ENCODE measurements around the gene GPR162. TPM values are rescaled to one million over a fixed set of nuclear protein-coding genes. Genes with fewer than 3 reads are reported as not detected.
"Not testable (repeated sequence)": the region's sequence is repeated elsewhere in the genome, so short reads cannot be mapped to it uniquely, and the experiment has no call there.

The GPR162 gene
- total RNA-seq, 1 donor from 2014 or later: 1.2 TPM

DNA sequence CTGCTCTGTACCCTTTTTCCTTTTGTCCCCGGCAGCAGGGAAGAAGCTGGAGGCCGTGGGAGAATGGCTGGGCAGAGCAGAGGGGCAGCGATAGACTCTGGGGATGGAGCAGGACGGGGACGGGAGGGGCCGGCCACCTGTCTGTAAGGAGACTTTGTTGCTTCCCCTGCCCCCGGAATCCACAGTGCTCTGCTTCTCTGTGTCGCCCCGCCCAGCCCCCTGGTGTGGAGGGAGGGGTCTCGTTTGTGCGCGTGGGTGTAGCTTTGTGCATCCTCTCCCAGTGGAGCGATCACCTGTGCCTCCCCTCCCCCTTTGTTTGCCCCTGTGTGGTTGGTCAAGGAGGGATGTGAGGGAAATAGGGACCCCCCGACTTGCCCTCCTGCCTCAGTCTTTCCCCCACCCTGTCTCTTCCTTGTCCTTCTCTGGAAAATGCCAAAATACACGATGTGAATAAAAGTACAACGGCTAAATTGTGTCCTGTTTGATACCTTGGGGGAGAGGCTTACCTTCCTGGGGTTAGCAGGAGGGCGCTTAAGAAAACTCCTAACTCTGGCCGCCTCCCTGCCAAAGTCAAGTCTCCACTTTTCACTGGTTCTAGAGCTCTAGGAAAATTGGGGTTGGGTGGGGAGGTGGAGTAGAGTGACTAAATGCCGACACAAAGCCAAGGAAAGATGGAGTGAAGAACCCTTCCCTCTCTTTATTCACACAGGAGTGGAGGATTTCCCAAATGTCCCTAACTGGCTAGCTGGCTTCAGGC, 44.7 kb downstream of the GPR162 start:
- DNase-seq (ENCODE audit: low read depth): no peak
- TF ChIP-seq, protein P1, sequence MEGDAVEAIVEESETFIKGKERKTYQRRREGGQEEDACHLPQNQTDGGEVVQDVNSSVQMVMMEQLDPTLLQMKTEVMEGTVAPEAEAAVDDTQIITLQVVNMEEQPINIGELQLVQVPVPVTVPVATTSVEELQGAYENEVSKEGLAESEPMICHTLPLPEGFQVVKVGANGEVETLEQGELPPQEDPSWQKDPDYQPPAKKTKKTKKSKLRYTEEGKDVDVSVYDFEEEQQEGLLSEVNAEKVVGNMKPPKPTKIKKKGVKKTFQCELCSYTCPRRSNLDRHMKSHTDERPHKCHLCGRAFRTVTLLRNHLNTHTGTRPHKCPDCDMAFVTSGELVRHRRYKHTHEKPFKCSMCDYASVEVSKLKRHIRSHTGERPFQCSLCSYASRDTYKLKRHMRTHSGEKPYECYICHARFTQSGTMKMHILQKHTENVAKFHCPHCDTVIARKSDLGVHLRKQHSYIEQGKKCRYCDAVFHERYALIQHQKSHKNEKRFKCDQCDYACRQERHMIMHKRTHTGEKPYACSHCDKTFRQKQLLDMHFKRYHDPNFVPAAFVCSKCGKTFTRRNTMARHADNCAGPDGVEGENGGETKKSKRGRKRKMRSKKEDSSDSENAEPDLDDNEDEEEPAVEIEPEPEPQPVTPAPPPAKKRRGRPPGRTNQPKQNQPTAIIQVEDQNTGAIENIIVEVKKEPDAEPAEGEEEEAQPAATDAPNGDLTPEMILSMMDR (conservative IDR thresholded peaks at IDR 0.05; ENCODE audit: low read depth, low read length): no peak
- H3K4me3 ChIP-seq (ENCODE audit: low read depth, low read length): peak overlapping the region; percentile 89

DNA sequence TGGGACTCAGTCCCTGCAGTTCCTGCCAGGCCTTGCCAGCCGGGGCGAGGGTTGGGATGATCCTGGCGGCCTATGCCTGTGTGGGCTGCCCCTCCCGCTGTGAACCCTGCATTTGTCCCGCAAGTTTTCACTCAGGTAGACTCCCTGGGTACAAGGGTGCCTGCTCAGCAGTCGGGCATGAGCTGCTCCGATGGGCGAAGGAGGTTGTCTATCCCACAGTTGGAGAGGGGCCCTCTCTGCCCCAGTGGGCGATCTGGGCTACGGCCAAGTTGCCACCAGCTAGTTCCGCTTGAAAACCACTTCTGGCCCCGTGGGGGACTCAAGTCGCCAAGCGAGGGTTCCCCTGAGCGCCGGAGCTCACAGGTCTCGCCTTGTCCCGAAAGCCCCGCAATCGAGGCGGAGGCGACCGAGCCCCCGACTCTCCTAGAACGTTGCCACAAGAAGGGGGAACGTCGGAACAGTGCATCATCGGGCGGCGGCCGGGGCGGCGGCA, 45.3 kb downstream of the GPR162 start:
- H3K4me3 ChIP-seq (ENCODE audit: low read depth, low read length): peak overlapping the region; percentile 89
- TF ChIP-seq, protein P1 (conservative IDR thresholded peaks at IDR 0.05; ENCODE audit: low read depth, low read length): no peak
- DNase-seq (ENCODE audit: low read depth): no peak

DNA sequence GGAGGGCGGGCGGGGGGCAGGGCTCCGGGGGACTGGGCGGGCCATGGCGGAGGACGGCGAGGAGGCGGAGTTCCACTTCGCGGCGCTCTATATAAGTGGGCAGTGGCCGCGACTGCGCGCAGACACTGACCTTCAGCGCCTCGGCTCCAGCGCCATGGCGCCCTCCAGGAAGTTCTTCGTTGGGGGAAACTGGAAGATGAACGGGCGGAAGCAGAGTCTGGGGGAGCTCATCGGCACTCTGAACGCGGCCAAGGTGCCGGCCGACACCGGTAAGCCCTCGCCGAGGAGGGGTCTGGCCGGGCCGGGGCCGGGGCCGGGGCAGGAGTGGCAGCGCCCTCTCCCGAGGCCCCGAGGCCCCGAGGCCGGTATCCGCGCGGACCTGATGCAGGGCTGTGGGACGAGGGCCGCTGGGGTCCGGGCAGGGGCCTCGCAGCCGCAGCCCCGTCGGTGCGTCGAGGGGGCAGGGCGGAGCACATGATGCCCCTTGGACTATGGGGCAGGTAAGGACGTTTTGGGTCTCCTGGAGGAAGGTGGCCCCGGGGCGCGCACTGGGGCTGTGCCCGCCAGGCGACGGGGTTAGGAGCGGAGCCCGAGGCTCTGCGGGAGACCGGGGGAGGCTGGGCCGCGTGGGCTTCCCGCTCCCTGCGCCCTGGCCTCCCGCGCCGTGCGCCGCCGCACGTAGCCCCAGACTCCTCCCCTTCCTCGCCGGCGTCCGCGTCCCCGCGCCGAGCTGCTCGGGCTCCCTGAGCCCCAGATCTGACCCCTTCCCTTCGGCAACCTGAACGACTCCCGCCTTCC, 46.0 kb downstream of the GPR162 start, which contains the start of gene TPI1:
Gene TPI1, plus strand, starts transcription at position 119 of the 798 bp plus-strand sequence. Its CDS starts 36 bp downstream, at position 155.
- DNase-seq (ENCODE audit: low read depth): no peak
- TF ChIP-seq, protein P1 (conservative IDR thresholded peaks at IDR 0.05; ENCODE audit: low read depth, low read length): no peak
- peak within 1 kb of the TSS; percentile 89 for H3K4me3 ChIP-seq (ENCODE audit: low read depth, low read length)

DNA sequence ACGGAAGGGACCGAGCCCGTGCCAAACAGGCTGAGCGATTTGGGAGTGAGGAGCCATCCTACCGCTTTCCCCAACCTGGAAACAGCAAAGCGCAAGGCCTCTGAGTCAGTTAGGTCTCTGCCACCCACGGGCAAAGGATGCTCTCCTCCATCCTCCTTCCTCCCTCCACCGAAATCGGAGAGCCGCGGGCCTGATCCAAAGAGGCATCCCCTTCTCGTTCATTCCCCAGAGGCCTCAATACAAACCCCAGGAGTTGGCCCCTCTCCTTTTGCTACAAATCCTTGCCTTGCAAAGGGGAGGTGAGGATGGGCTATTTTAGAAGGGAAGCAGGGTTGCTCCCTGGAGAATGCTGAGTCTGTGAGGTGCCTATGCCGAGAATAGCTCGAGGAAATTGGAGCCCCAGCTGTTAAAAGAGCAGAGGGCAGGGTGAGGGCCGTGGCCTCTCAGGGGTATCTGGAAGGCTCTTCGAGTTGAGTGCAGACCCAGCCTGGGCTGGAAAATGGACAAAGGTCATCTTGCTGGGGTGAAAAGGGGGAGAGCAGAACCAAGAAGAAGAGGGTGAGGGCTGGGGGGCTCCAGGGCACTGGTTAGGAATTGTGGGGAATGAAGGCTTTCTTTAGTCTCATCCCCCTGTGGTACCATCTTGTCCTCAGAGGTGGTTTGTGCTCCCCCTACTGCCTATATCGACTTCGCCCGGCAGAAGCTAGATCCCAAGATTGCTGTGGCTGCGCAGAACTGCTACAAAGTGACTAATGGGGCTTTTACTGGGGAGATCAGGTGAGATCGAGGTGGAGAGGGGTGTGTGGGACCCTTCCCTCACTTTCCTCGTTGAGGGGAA, 46.8 kb downstream of the GPR162 start:
- DNase-seq (ENCODE audit: low read depth): no peak
- TF ChIP-seq, protein P1 (conservative IDR thresholded peaks at IDR 0.05; ENCODE audit: low read depth, low read length): peak; percentile 32
- peak overlapping the region; percentile 89 for H3K4me3 ChIP-seq (ENCODE audit: low read depth, low read length)

DNA sequence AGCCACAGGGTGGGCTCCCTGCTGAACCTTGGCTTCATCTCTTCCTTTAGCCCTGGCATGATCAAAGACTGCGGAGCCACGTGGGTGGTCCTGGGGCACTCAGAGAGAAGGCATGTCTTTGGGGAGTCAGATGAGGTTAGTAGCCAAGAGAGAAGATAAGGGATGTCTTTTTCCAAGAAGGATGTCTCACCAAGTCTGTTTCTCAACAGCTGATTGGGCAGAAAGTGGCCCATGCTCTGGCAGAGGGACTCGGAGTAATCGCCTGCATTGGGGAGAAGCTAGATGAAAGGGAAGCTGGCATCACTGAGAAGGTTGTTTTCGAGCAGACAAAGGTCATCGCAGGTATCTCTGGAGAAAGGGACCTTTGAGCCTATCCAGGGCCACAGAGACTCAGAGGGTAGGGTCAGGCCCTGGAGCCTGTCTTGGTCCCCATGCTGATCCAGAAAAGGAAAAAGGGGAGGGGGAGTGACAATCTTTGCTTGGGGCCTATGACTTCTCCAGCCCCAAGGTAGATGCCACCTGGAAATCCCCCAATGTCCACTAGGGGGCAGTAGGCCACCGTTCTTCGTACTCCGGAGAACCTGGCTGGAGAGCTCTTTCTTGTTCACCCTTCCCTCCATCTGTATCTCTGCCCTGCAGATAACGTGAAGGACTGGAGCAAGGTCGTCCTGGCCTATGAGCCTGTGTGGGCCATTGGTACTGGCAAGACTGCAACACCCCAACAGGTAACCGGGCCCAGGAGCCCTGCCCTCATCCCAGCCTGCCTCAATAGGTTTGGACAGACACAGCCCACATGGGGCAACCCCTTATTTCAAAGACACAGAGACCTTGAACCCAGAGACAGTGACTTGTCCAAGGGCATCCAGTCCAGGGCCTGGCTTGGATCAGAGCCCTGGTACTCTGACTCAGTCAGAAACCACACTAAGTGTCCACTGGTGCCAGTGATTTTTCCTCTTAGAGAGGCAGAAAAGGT, 47.7 kb downstream of the GPR162 start:
- no peak for DNase-seq (ENCODE audit: low read depth)
- H3K4me3 ChIP-seq (ENCODE audit: low read depth, low read length): peak overlapping the region; percentile 89
- TF ChIP-seq, protein P1 (conservative IDR thresholded peaks at IDR 0.05; ENCODE audit: low read depth, low read length): peak; percentile 90

DNA sequence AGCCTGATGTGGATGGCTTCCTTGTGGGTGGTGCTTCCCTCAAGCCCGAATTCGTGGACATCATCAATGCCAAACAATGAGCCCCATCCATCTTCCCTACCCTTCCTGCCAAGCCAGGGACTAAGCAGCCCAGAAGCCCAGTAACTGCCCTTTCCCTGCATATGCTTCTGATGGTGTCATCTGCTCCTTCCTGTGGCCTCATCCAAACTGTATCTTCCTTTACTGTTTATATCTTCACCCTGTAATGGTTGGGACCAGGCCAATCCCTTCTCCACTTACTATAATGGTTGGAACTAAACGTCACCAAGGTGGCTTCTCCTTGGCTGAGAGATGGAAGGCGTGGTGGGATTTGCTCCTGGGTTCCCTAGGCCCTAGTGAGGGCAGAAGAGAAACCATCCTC, 48.7 kb downstream of the GPR162 start:
- DNase-seq (ENCODE audit: low read depth); H3K4me3 ChIP-seq (ENCODE audit: low read depth, low read length): not testable (repeated sequence)
